ENCODE results near the gene HMCES.

GRCh38 chr3:129252748-129253147 lies 25.9 kb upstream of the HMCES start:
- TF ChIP-seq CTCF (IDR thresholded peaks at IDR 0.05) = no peak
- TF ChIP-seq POLR2A (IDR thresholded peaks at IDR 0.05) = no peak

Data from uterus (tissue), 2 donors.